ENCODE data around the gene JAG2.
"Not testable (repeated sequence)": the region's sequence is repeated elsewhere in the genome, so short reads cannot be mapped to it uniquely, and the experiment has no call there.

The JAG2 gene

DNA sequence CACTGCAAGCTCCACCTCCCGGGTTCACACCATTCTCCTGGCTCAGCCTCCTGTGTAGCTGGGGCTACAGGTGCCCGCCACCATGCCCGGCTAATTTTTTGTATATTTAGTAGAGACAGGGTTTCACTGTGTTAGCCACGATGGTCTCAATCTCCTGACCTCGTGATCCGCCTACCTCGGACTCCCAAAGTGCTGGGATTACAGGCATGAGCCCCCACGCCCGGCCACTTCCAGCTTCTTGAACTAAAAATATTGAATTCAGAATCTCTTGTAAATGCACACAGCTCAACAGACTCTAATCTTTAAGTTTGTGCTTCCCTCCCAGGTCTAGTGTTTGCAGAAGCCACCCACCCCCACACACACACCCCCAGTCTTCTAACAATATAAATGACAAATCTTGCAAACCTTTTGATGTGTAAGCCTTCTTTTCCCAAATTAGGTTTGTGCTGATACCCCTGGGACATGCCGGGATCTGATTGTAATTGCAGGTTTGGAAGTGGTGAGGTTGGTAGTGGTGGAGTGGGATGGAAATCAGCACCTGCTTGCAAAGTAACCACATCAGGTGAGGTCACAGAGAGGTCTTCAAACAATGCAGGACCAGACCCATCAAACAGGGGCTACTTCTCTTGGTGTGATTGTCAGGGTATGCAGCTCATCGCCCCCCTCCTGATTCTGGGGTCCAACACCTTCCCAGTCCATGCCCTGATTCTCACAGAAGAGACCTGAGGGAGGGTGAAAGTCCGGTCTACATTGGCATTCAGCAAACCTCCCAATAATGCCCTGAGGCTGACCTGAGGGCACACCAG is 51.9 kb downstream of the JAG2 start:
- DNase-seq (ENCODE audit: low spot score): no peak

DNA sequence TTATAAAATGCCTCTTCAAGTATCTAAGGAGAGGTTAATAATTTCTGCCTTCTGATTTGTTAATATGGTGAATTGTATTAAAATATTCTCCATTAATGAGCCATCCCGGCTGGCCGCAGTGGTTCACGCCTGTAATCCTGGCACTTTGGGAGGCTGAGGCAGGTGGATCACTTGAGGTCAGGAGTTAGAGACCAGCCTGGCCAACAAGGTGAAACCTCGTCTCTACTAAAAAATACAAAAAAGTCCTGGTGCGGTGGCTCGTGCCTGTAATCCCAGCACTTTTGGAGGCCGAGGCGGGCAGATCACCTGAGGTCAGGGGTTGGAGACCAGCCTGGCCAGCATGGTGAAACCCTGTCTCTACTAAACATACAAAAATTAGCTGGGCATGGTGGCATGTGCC is 59.3 kb downstream of the JAG2 start:
- not testable (repeated sequence) for DNase-seq (ENCODE audit: low spot score)

DNA sequence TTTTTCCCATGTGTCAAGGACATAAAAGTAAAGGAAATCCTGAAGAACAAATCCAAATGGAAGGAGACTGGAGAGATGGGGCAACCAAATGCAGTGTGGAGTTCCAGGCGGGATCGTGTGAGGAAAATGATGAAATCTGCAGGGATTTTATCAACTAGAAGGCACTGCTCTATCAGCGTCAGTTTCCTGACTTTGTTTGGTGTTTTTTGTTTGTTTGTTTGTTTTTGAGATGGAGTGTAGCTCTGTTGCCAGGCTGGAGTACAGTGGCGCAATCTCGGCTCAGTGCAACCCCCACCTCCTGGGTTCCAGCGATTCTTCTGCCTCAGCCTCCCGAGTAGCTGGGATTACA is 60.1 kb downstream of the JAG2 start:
- DNase-seq (ENCODE audit: low spot score): no peak

DNA sequence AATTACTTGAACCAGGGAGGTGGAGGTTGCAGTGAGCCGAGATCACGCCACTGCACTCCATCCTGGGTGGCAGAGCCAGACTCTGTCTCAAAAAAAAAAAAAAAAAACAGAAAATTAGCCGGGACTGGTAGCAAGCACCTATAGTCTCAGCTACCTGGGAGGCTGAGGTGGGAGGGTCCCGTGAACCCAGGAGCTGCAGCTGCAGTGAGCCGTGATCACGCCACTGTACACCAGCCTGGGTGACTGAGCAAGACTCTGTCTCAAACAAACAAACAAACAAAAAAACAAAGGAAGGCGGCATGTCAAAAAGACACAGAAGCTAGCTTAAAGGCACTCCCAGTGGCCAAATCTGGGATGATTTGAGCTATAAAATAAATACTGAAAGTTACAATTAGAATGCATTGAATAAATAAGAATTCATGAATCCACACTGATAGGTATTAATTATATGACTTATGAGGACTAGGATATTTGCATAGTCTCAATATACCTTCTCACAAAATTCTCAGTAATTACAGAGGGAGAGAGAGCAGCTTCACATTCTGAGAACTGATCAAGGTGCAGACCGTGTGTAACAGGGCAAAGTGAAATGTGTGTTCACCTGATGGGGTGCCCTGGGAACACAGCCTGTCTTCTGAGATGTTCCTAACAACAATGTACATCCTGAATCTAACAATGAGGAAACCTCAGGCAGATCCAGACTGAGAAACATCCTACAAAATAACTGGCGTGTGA is 60.6 kb downstream of the JAG2 start:
- no peak for DNase-seq (ENCODE audit: low spot score)

DNA sequence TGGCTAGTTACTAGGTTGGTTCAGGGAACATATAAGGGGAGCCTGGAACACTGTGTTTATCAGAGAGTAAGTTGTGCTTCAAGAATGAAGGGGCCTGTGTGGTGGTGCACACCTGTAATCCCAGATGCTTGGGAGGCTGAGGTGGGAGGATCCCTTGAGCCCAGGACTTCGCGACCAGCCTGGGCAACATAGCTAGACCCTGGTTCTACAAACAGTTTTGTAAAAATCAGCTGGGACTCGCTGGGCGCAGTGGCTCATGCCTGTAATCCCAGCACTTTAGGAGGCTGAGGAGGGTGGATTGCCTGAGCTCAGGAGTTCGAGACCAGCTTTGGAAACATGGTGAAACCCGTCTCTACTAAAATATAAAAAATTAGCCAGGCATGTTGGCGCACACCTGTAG is 61.2 kb downstream of the JAG2 start:
- no peak for DNase-seq (ENCODE audit: low spot score)

DNA sequence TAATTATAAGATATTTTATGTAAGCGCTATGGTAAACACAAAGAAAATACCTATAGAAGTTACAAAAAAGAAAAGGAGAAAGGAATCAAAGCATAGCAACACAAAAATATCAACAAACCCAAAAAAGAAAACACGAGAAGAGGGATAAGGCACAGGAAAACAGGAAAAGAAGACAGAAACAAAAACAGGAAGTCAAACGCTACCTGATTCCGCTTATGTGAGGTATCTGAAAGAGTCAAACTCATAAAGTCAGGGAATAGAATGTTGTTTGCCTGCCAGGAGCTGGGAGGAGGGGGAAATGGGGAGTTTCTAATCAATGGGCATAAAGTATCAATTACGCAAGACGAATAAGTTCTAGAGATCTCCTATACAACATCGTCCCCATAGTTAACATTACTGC is 63.4 kb downstream of the JAG2 start:
- DNase-seq (ENCODE audit: low spot score): no peak

DNA sequence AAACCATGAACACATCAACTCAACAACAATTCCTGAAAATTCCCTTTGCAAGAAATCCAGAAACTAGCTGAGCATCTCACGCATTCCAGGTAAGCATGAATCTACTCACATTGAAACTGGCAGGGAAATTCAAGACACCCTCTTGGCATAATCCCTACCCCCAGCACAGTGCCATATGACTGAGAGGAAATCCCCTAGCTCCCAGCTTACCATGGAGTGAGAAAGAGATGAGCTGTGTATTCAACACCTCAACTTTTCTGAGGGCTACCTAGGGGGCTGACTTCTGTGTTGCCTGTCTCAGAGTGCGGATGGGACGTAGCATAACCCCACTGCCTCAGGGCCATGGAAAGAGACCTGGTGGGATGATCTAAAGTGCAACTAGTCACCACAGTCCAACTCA is 65.7 kb downstream of the JAG2 start:
- no peak for DNase-seq (ENCODE audit: low spot score)

DNA sequence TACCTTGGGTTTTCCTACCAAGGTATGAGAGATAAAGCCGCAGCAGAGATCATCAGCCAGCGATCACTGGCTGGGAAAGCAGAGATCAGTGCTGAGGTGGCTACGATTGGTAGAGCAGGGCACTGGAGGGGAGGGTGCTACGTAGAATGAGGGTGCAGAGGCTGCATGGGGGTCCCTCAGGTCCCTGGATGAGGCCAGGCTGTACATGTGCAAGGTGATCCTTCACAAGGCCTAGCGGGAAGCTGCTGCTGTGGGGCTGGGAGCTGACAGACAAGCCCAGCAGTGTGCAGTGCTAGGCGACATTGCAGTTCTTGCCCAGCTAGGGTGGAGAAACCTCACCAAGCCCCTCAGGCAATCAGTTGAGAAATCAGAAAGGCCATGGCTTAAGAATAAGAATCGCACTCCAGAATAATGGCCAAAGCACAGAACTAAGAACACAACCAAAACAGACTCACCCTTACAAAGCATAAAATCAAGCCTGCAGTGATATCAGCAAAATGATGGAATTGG is 66.2 kb downstream of the JAG2 start:
- DNase-seq (ENCODE audit: low spot score): no peak

DNA sequence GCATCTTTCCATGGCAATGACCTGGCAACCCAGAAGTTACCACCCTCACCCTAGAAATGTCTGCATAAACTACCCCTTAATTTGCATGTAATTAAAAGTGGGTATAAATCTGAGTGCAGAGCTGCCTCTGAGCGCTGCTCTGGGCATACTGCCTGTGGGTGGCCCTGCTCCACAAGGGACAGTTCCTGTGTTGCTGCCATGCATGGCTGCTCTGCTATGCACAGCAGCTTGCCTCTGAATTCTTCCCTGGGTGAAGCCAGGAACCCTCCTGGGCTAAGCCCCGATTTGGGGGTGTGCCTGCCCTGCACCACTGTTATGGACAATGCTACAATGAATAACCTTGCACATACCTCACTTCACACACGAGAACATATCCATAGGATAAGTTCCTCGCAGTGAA is 67.7 kb downstream of the JAG2 start:
- no peak for DNase-seq (ENCODE audit: low spot score)

DNA sequence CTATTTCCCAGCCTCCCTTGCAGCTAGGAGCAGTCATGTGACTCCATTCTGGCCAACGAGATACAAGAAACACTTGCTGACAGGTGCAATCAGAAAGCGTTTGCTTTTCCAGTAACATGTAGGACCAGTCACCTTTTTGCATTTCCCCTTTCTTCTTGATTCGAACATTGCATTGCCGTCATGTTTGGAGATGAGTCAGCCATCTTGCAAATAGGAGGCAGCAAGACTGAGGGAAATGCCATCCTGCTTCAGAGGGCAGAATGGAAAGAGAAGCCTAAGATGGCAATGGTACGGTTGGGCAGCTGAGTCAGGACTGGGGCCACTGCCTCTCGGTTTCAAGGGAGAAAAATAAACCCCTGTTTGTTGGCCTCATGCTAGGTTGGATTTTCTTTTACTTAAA is 68.8 kb downstream of the JAG2 start:
- DNase-seq (ENCODE audit: low spot score): no peak

DNA sequence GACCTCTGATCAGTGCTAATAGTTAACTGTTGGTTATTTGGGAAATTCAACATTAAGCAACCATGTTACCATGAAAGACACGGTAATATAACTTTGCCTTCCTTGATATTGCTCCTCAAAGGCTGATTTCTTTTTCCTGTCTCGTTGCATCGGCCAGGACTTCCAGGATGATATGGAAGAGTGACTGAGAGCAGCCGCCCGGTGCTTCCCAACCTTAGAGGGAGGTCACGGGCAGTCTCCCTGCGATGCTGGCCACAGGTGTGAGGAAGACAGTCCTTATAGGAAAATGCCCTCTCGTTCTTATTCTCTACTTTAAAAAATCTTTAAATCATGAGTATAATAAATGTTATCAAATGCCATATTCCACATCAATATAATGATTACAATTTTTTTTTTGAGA is 70.3 kb downstream of the JAG2 start:
- DNase-seq (ENCODE audit: low spot score): no peak

DNA sequence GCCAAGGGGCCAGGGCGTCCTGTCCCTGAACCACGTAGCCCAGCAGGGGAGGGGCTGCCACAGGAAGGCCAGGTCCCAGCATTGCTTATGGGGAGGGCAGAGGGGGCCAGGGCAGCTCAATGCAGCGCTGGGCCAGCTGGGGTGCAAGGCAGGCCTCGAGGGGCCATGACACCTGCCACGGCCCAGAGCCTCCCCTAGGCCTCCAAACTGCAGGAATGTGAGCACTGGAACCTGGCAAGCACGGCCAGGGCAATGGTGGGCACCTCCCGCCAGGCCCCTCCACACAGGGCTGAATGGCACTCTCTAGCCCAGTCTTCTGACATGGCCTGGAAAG is 70.8 kb downstream of the JAG2 start:
- no peak for DNase-seq (ENCODE audit: low spot score)

DNA sequence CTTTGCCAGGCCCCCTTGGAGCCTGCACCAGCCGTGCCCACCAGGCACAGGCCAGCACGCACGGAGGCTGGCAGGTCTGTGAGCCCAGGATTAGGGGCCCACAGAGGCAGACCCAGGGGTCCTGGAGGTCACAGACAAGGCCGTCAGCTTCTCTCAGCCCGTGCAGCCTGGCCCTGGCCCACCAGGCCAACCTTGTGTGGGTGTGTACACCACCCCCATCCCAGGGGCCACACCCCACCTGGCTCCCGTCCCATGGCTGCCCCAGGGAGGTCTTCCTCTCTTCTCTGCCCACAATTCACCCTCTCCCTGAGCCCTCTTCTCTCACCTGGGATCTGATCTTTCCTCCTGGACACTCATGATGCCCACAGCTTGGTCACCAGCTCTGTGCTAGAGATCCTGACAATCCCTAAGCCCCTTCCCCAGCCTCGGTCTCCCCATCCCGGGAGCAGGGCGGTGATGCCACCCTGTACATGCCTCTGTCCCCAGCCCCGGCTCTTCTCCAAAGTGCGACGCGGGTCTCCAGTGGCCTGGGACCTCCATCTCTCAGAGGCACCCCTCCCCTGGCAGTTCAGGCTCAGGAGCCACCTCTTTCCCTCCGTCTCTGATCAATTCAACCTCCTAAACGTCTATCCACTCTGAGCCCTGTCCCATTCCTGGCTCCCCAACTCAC is 72.2 kb downstream of the JAG2 start:
- DNase-seq (ENCODE audit: low spot score): no peak

DNA sequence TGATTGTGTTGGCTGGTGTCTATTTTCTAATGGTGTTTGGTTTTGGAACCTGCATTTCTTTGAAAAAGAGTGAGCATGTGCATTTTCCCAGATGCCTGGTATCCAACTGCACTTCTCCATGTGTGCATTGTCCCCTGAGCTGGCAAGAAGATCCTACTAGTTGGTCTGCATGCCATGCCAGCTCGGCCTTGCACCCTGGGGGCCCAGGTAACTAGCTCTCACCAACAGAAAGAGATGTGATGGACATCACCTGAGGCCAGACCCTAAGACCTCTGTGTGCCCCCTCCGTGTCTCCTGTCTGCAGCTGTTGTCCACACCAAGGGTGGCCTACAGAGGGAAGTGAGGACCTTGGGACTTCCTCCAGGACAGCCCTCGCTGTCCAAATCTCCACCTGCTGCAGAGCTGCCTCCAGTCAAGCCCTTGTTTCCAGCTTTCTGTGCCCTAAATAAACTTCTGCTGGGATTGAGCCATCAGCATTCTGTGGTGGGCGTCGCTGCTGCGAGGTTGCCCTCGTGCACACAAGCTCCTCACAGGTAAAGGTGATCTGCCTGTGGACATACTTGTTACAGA is 73.3 kb downstream of the JAG2 start:
- no peak for DNase-seq (ENCODE audit: low spot score)

DNA sequence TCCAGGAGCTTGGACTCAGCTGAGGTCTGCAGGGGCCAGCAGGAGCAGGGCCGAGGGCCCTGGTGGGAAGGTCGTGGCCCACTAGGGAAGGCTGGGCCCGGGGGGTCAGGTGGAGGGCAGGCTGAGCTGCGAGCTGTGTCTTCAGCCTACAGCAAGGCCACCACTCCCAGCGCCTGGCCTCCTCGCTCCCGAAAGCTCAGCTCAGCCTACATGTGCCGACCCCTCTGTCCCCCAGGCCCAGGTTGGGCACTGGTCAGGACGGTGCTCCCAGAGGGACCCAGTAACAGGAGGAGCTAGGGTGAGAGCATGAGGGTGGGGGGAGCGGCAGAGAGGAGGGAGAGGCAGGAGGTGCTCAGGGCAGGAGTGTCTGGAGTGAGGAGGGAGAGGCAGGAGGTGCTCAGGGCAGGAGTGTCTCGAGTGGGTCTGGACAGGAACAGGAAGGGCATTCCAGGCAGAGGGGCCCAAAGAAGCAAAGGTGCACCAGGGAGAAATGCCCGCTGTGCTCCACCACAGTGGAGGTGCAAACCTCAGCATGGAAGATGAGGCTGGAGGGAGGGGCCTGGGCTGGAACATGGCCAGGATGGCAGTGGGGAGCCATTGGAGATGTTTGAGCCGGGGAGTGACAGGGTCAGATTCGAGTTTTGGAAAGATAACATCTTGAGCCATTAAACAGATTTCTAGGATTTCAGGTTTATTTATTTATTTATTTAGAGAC is 74.2 kb downstream of the JAG2 start:
- DNase-seq (ENCODE audit: low spot score): no peak

DNA sequence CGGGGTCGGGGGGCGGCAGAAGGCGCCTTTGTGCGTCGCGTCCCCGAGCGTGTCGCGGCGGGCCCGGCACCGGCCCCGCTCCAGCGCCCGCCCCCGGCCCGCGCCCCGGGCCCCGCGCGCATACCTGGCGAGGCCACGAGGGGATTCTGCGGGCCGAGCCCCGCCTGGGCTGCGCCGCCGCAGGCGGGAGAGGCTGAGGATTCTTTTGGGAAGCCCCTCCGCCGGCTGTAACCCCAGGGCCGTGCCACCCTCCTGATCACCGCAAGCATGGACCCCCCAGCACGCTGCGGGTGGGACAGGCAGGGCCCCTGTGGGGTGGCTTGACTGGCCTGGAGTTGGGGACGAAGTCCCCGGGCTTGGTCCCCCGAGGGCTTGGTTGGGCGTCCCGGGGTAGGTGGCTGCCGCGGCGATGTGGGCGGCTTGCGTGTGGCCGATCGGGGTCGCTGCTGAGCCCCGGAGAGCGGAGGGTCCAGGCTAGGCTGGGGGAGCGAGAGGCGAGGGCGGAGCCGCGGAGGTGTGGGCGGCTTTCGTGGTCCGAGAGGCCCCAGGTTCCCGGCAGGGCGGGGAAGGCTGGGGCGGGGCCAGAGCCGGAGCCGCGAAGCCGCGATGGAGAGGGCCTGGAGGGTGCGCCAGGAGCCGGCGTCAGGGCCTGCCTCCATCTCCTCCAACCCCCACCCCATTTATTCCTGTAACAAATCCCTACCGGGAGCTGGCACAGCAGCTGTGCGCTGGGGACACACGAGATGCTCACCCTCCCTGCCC is 75.0 kb downstream of the JAG2 start:
- no peak for DNase-seq (ENCODE audit: low spot score)

DNA sequence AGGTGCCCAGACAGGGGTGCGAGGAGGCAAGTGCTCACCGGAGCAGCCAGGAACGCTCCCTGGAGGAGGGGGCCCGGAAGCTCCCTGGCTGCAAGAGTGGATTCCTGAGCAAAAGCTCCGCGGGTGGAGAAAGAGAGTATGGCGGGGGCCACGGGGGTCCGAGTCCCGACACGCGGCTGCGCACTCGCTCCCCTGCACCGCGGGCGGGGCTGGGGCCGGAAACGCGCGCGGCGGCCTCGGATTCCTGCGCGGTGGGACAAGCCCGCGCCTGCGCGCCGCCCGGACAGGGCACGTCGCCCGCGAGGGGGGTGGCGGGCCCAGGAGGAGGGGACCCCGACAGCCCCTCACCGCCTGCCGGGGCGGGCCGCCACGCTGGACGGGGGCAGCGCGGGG is 75.5 kb downstream of the JAG2 start:
- DNase-seq (ENCODE audit: low spot score): no peak

DNA sequence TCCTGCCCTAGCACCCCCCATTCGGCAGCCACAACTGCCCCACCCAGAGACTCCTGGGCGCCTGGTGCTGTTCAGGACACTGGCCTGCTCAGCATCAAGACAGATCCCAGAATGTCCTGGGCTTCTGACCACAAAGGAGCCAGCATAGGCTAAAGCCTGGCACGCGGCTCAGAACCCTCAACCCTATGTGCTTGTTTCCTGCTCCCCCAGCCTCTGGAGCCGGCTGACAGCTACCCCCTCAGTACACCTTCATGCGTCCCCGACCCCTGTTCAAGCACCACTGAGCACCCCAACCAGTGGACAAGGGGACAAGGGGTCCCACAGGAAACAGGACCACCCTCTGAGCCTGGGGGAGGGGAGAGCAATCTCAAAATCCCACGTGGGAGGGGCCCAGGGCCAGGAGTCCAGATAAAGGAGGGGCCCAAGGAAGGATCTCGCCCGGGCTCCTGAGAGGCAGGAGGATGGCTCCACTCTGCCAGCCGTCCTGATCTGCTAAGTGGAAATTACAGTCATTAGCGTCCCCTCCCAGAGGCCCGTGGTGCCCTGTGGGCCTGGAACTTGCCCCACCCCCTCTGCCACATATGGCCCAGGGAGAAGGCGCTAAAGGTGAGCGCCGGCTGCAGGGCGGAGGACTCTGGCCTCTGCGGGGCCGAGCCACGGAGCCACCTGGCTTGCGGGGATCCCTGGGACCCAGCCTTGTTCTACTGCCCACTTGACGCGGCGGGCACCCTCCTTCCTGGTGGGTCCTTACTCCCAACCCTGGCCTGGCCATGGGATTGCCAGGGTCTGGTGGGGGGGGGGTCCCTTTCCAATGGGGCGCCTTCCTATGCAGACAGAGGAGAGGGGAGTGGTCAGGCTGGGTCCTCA is 76.2 kb downstream of the JAG2 start:
- no peak for DNase-seq (ENCODE audit: low spot score)

DNA sequence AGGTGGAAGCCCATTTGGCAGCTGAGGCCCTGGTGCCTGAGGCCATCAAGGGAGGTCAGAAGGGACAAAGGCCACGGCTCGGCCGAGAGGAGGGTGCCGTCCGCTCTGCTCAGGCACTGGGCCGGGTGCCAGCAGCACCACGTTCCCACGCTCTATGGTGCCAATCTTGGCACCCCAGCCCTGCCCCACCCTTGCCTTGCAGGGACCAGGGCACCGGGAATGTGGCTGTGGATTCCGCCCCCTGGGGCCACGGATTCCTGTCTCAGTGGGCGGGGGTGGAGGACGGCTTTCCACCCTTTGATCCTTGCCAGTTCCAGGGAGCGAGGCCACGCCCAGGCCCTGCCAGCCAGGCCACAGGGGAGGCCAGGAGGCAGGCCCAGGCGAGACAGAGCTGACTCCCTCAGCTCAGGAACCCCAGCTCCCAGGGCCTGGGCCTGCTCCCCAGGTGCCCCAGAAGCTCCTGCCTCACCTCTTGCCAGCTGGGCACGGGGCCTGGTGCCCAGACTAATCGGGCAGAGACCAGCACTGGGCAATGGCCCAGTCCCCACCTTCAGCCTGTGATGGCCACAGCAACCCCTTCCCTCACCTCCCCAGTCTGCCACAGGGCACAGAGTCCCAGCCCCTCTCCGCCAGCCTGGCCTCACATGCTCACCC is 76.9 kb downstream of the JAG2 start:
- DNase-seq (ENCODE audit: low spot score): no peak

DNA sequence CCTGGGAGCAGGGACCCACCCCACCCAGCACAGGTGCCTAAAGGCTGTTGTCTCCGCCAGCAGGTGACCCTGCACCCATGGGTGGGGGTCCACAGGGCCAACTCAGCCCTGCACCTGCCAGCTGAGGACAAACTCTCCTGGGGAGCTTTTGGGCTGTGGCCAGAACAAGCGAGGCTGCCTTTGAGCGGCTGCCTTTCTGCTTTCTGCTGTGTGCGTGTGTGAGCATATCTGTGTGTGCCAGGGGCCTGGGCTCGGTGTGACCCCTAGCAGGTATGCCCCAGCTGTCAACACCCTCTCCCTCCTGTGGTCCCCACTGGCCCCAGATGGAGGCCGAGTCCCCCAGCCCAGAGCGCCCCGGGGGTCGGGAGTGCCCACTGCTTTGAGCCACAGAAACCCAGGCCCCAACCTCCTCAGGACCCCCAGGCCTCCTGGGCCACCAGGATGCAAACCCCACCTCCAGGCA is 77.5 kb downstream of the JAG2 start:
- DNase-seq (ENCODE audit: low spot score): no peak

All from hematopoietic multipotent progenitor cell treated with erythropoietin and hydrocortisone succinate and interleukin-3 and kit ligand, for 15 days (in vitro differentiated cells).